Panc1 (cell line): ENCODE results near the gene ZNF346. TPM values are rescaled to one million over a fixed set of nuclear protein-coding genes. Genes with fewer than 3 reads are reported as not detected.
"Not testable (repeated sequence)": the region's sequence is repeated elsewhere in the genome, so short reads cannot be mapped to it uniquely, and the experiment has no call there.

ENCODE experiments used
- ATAC-seq: fragments of 200-7000 bp; cut with Tn5 transposase; 2 replicates; pipeline ENCODE4 v1.9.1; 2020; ENCODE audit warnings: mild to moderate bottlenecking, moderate library complexity
- BruUV-seq: library from RNA; stranded (reverse); fragments of 400-500 nt; replicated peaks from 2 replicates; lab custom pipeline; 2021; lab: Mats Ljungman, UMichigan
- CTCF ChIA-PET: fragments of 300-600 bp; sonication (Branson Sonifier 250); formaldehyde crosslinking; loops from one replicate; lab custom pipeline; 2022; ENCODE audit warnings: antibody characterized with exemption; lab: Charles Lee
- POLR2A ChIA-PET: fragments of 300-600 bp; sonication (Branson Sonifier 250); formaldehyde crosslinking; loops from one replicate; lab custom pipeline; 2022; ENCODE audit warnings: antibody characterized with exemption; lab: Charles Lee
- DNase-seq: peaks from one replicate; pipeline ENCODE4 v3.0.0-alpha.2; 2010; ENCODE audit warnings: low read depth, low spot score
- H3K27ac ChIP-seq: 2 replicates; pipeline ENCODE4 v1.5.1; 2011; ENCODE audit warnings: mild to moderate bottlenecking, low read length, inconsistent platforms
- H3K27me3 ChIP-seq: fragments of 200-500 bp; sonication (Bioruptor generic); 2 replicates; pipeline ENCODE4 v1.6.0; 2014; ENCODE audit warnings: low read length, inconsistent platforms; ENCODE audit not compliant: control insufficient read depth, insufficient read depth
- H3K36me3 ChIP-seq: fragments of 200-500 bp; sonication (Bioruptor generic); 2 replicates; pipeline ENCODE4 v1.5.1; 2014; ENCODE audit warnings: inconsistent platforms, mild to moderate bottlenecking, low read length, moderate library complexity; ENCODE audit not compliant: control insufficient read depth, insufficient read depth
- H3K4me1 ChIP-seq: 2 replicates; pipeline ENCODE4 v1.5.1; 2011; ENCODE audit warnings: inconsistent platforms, mild to moderate bottlenecking, low read length, moderate library complexity; ENCODE audit not compliant: control insufficient read depth, insufficient read depth
- H3K4me3 ChIP-seq, 2 experiments: 2 replicates each; pipeline ENCODE4 v1.5.1; 2011 to 2012; ENCODE audit warnings: low read depth in 2 of 2, low read length in 2 of 2, mild to moderate bottlenecking in 2 of 2, inconsistent platforms in 1 of 2, moderate library complexity in 1 of 2
- H3K9me3 ChIP-seq: fragments of 200-500 bp; sonication (Bioruptor generic); 2 replicates; pipeline ENCODE4 v1.5.1; 2014; ENCODE audit warnings: low read depth, mild to moderate bottlenecking, inconsistent platforms, low read length, moderate library complexity; ENCODE audit not compliant: control insufficient read depth, insufficient read depth
- POLR2AphosphoS5 ChIP-seq: IDR thresholded peaks from 2 replicates; pipeline ENCODE4 v1.6.1; 2012; ENCODE audit warnings: mild to moderate bottlenecking, low read depth, low read length, moderate library complexity
- SIN3A ChIP-seq: IDR thresholded peaks from 2 replicates; pipeline ENCODE4 v1.6.1; 2012; ENCODE audit warnings: low read depth, mild to moderate bottlenecking, low read length, moderate library complexity, borderline replicate concordance; ENCODE audit not compliant: insufficient read depth
- TCF7L2 ChIP-seq: IDR thresholded peaks from 2 replicates; pipeline ENCODE4 v1.6.1; 2011; ENCODE audit warnings: mild to moderate bottlenecking, low read depth, low read length, inconsistent platforms
- in situ Hi-C: cut with HindIII; loops from 2 replicates; pipeline ENCODE4 v1.10.0; 2016; ENCODE audit warnings: low sequenced_read_pairs, low pct_unique_long_range_greater_than_20kb
- intact Hi-C: fragments of 100-400 bp; cut with micrococcal nuclease; formaldehyde crosslinking; loops from one replicate; pipeline ENCODE4 v1.10.0; 2022; ENCODE audit not compliant: unreplicated experiment
- total RNA-seq: library from RNA; stranded (reverse); gene quantifications from one replicate; pipeline ENCODE4 v1.2.1, GENCODE V29; 2021; ENCODE audit not compliant: unreplicated experiment
- TF ChIP-seq, protein P1 (sequence below): fragments of 450-650 bp; IDR thresholded peaks from 2 replicates; pipeline ENCODE4 v1.5.1; 2017; ENCODE audit warnings: mild to moderate bottlenecking
- TF ChIP-seq, protein P2 (sequence below), 2 experiments: IDR thresholded peaks; 2 replicates each; pipeline ENCODE4 v1.6.1; 2011 to 2012; ENCODE audit warnings: low read depth in 2 of 2, control low read depth in 1 of 2, low read length in 1 of 2, mild to moderate bottlenecking in 1 of 2, moderate library complexity in 1 of 2; ENCODE audit not compliant: insufficient read depth in 1 of 2

The ZNF346 gene
- total RNA-seq, 1 experiment from 2014 or later = 21.3 TPM

DNA sequence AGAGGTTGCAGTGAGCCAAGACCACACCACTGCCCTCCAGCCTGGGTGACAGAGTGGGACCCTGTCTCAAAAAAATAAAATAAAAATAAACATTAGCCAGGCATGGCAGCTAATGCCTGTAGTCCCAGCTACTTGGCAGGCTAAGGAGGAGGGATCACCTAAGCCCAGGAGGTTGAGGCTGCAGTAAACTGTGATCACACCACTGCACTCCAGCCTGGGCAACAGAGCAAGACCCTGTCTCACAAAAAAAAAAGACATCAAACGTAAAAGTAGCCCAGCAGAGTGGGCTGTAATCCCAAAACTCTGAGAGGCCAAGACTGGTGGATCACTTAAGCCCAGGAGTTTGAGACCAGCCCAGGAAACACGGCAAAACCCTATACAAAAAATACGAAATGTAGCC, 34.9 kb upstream of the ZNF346 start:
- Histone ChIP-seq H3K9me3 (no peaks in the 10 kb centered on the region), H3K4me1 (no peaks in the 10 kb centered on the region), H3K4me3 (no peak overlapping the region), H3K27me3 (no peaks in the 10 kb centered on the region), H3K36me3 (no peaks in the 10 kb centered on the region), H3K27ac (no peak overlapping the region)
- ChIA-PET CTCF (no interaction called here), POLR2A (no interaction called here)
- no TSS peak for BruUV-seq
- ATAC-seq = no peak
- no peak for TF ChIP-seq SIN3A
- no peak for TF ChIP-seq TCF7L2
- TF ChIP-seq, protein P1, sequence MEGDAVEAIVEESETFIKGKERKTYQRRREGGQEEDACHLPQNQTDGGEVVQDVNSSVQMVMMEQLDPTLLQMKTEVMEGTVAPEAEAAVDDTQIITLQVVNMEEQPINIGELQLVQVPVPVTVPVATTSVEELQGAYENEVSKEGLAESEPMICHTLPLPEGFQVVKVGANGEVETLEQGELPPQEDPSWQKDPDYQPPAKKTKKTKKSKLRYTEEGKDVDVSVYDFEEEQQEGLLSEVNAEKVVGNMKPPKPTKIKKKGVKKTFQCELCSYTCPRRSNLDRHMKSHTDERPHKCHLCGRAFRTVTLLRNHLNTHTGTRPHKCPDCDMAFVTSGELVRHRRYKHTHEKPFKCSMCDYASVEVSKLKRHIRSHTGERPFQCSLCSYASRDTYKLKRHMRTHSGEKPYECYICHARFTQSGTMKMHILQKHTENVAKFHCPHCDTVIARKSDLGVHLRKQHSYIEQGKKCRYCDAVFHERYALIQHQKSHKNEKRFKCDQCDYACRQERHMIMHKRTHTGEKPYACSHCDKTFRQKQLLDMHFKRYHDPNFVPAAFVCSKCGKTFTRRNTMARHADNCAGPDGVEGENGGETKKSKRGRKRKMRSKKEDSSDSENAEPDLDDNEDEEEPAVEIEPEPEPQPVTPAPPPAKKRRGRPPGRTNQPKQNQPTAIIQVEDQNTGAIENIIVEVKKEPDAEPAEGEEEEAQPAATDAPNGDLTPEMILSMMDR = no peak
- TF ChIP-seq, protein P2, sequence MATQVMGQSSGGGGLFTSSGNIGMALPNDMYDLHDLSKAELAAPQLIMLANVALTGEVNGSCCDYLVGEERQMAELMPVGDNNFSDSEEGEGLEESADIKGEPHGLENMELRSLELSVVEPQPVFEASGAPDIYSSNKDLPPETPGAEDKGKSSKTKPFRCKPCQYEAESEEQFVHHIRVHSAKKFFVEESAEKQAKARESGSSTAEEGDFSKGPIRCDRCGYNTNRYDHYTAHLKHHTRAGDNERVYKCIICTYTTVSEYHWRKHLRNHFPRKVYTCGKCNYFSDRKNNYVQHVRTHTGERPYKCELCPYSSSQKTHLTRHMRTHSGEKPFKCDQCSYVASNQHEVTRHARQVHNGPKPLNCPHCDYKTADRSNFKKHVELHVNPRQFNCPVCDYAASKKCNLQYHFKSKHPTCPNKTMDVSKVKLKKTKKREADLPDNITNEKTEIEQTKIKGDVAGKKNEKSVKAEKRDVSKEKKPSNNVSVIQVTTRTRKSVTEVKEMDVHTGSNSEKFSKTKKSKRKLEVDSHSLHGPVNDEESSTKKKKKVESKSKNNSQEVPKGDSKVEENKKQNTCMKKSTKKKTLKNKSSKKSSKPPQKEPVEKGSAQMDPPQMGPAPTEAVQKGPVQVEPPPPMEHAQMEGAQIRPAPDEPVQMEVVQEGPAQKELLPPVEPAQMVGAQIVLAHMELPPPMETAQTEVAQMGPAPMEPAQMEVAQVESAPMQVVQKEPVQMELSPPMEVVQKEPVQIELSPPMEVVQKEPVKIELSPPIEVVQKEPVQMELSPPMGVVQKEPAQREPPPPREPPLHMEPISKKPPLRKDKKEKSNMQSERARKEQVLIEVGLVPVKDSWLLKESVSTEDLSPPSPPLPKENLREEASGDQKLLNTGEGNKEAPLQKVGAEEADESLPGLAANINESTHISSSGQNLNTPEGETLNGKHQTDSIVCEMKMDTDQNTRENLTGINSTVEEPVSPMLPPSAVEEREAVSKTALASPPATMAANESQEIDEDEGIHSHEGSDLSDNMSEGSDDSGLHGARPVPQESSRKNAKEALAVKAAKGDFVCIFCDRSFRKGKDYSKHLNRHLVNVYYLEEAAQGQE (IDR thresholded peaks at IDR 0.05; ENCODE audit: insufficient read depth in 1 of 2, low read depth in 2 of 2, low read length in 1 of 2) = no peak
- no peak for TF ChIP-seq POLR2AphosphoS5
- intact Hi-C loops = no loop called here
- no peak for DNase-seq
- in situ Hi-C loops = no loop called here

DNA sequence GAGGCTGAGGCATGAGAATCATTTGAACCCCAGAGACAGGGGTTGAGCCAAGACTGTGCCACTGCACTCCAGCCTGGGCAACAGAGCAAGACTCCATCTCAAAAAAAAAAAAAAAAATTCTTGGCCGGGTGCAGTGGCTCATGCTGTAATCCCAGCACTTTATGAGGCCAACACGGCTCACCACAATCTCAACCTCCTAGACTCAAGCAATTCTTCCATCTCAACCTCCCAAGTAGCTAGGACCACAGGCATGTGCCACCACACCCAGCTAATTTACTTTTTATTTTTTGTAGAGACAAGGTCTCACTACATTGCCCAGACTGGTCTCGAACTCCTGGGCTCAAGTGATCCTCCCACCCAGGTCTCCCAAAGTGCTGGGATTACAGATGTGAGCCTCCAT, 29.4 kb upstream of the ZNF346 start:
- H3K36me3 ChIP-seq, BruUV-seq, H3K4me1 ChIP-seq, H3K27ac ChIP-seq, DNase-seq, in situ Hi-C loops, POLR2A ChIA-PET, intact Hi-C loops, ATAC-seq, CTCF ChIA-PET, H3K4me3 ChIP-seq, H3K9me3 ChIP-seq, H3K27me3 ChIP-seq: not testable (repeated sequence)

DNA sequence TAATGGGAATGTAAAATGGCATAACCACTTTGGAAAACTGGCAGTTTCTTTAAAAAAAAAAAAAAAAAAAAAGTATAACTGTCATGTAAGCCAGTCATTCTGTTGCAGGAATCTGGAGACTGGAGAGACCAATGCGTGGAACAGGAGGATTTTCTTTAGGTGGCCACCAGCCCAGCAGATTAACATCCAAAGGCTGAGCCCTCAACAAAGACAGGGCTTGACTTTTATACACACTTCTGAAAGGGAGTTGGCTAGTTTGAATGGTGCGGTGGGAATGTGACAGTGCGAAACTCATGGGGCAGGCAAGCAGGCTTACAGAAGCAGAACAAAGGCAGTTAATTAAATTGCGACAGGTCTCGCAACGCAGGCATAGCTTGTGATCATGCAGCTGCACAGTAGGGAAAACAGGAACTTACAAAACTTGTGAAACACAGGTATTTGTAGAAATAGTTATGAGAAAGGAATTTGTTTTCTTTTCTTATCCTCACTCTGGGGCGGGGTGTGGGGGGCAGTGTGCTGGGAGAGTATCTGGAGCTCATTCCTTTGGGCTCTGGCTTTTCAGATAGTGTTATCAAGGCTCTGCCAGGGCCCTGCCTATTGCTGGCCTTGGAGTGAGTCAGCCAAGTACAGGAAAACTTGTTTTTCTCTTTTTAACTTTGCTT, 27.9 kb upstream of the ZNF346 start:
- no TSS peak for BruUV-seq
- in situ Hi-C loops = no loop called here
- H3K36me3 ChIP-seq = no peaks in the 10 kb centered on the region
- intact Hi-C loops = no loop called here
- no peak for DNase-seq
- no peak for ATAC-seq
- H3K4me1 ChIP-seq = no peaks in the 10 kb centered on the region; the same call in 1 of the 2 replicates
- no peak overlapping the region for H3K27ac ChIP-seq
- H3K4me3 ChIP-seq = no peak overlapping the region
- H3K9me3 ChIP-seq = peaks cover 4% of the 10 kb centered on the region; the same call in 1 of the 2 replicates
- CTCF ChIA-PET = no interaction called here
- H3K27me3 ChIP-seq = no peaks in the 10 kb centered on the region
- POLR2A ChIA-PET = no interaction called here
- TF ChIP-seq, protein P2 (IDR thresholded peaks at IDR 0.05; ENCODE audit: insufficient read depth in 1 of 2, low read depth in 2 of 2, low read length in 1 of 2) = no peak
- no peak for TF ChIP-seq SIN3A
- TF ChIP-seq, protein P1 = no peak
- TF ChIP-seq POLR2AphosphoS5 = no peak
